ENCODE results near the gene RSRC1. TPM values are rescaled to one million over a fixed set of nuclear protein-coding genes. Genes with fewer than 3 reads are reported as not detected.
"Not testable (repeated sequence)": the region's sequence is repeated elsewhere in the genome, so short reads cannot be mapped to it uniquely, and the experiment has no call there.

RSRC1 gene
- polyA plus RNA-seq, 3 donors = 32.0 to 38.2 (median 32.1) TPM

GRCh38 chr3:158516729-158517128 lies 406.8 kb downstream of the RSRC1 start:
- DNase-seq = not testable (repeated sequence)

- DNase-seq = no peak
These were observed 409.9 kb downstream of the RSRC1 start for GRCh38 chr3:158519776-158520175.

GRCh38 chr3:158520433-158520832 lies 410.5 kb downstream of the RSRC1 start:
- no peak for DNase-seq

- DNase-seq = no peak
These were observed 412.6 kb downstream of the RSRC1 start for GRCh38 chr3:158522221-158523136.

- no peak for DNase-seq
These were observed 418.3 kb downstream of the RSRC1 start for GRCh38 chr3:158528076-158528674.

- no peak for DNase-seq
These were observed 421.4 kb downstream of the RSRC1 start for GRCh38 chr3:158531334-158531733.

GRCh38 chr3:158532099-158532734 lies 422.3 kb downstream of the RSRC1 start:
- no peak for DNase-seq

GRCh38 chr3:158535918-158536317 lies 426.0 kb downstream of the RSRC1 start:
- no peak for DNase-seq

- DNase-seq = peak; percentile 30
These were observed 429.6 kb downstream of the RSRC1 start for GRCh38 chr3:158539414-158540014.

- no peak for DNase-seq
These were observed 430.2 kb downstream of the RSRC1 start for GRCh38 chr3:158540066-158540465.

GRCh38 chr3:158548691-158549090 lies 438.8 kb downstream of the RSRC1 start:
- no peak for DNase-seq

- not testable (repeated sequence) for DNase-seq
These were observed 440.0 kb downstream of the RSRC1 start for GRCh38 chr3:158549938-158550337.

- DNase-seq = no peak
These were observed 442.2 kb downstream of the RSRC1 start for GRCh38 chr3:158552124-158552523.

- DNase-seq = no peak
These were observed 449.6 kb downstream of the RSRC1 start for GRCh38 chr3:158559504-158559903.

GRCh38 chr3:158560979-158561378 lies 451.1 kb downstream of the RSRC1 start:
- no peak for DNase-seq

- no peak for DNase-seq
These were observed 452.8 kb downstream of the RSRC1 start for GRCh38 chr3:158562674-158563073.

GRCh38 chr3:158563076-158563475 lies 453.2 kb downstream of the RSRC1 start:
- no peak for DNase-seq

- DNase-seq = no peak
These were observed 455.2 kb downstream of the RSRC1 start for GRCh38 chr3:158565076-158565475.

GRCh38 chr3:158568784-158569183 lies 458.9 kb downstream of the RSRC1 start:
- DNase-seq = no peak

GRCh38 chr3:158569794-158570193 lies 459.9 kb downstream of the RSRC1 start:
- DNase-seq = no peak

- peak; percentile 96 for DNase-seq
These were observed 461.3 kb downstream of the RSRC1 start, which contains the start of gene MLF1 for GRCh38 chr3:158570999-158571702. TSS of gene MLF1 (plus strand) at chr3:158571194. CDS start at chr3:158571301, 107 bp downstream.
